ENCODE results near the gene PNKP. TPM values are rescaled to one million over a fixed set of nuclear protein-coding genes. Genes with fewer than 3 reads are reported as not detected.
A peak's percentile ranks its signal among the peaks of the same experiment; 100 is the strongest.

PNKP gene
- total and polyA plus RNA-seq, 3 experiments from 2014 or later: 28.4 to 98.7 (median 91.6) TPM

GRCh38 chr19:49869009-49869483 is 1.7 kb upstream of the PNKP start:
- peak in 1 of 5 donors; percentile 23 for DNase-seq
- Mint-ChIP-seq H3K27me3 (peaks cover 0 to 4% of the 10 kb centered on the region in 2 donors), H3K4me1 (peaks cover 22 to 35% (median 30%) of the 10 kb centered on the region in 3 donors), H3K27ac (peak overlapping the region in 1 of 8 donors; percentile 99), H3K36me3 (peaks cover 0 to 27% (median 2%) of the 10 kb centered on the region in 3 donors), H3K9me3 (peaks cover 0 to 3% (median 0%) of the 10 kb centered on the region in 5 donors), H3K4me3 (peak overlapping the region in 1 of 7 donors; percentile 97)
- ChIA-PET POLR2A (interaction anchor here (0.7 to 1.7 kb wide), 10 partner anchors 8 to 229 kb away, joined by 3 to 17 read pairs (median 4); partner anchors contain the start of genes AKT1S1, AP2A1, ATF5 and MED25), CTCF (interaction anchor here (0.6 to 1.8 kb wide), 5 partner anchors 21 to 396 kb away, joined by 3 to 6 read pairs (median 3); partner anchors contain the start of gene AP2A1)
- no peaks in the 10 kb centered on the region for H3K27me3 ChIP-seq (ENCODE audit: insufficient read depth, low read length, poor library complexity, severe bottlenecking)
- peaks cover 47% of the 10 kb centered on the region for H3K4me1 ChIP-seq (ENCODE audit: insufficient read depth, low read length)
- no peaks in the 10 kb centered on the region for H3K9me3 ChIP-seq (ENCODE audit: low read length)
- H3K4me3 ChIP-seq (ENCODE audit: low read length): peak overlapping the region; percentile 73
- peak overlapping the region; percentile 71 for H3K27ac ChIP-seq (ENCODE audit: low read depth, low read length)
- peaks cover 7% of the 10 kb centered on the region for H3K36me3 ChIP-seq (ENCODE audit: insufficient read depth, low read length)

GRCh38 chr19:49864890-49865289 is 2.5 kb downstream of the PNKP start:
- H3K4me3 Mint-ChIP-seq: peak overlapping the region in 1 of 7 donors; percentile 13
- peaks cover 14 to 33% (median 22%) of the 10 kb centered on the region in 3 donors for H3K4me1 Mint-ChIP-seq
- peaks cover 0 to 4% of the 10 kb centered on the region in 2 donors for H3K27me3 Mint-ChIP-seq
- Histone ChIP-seq H3K27ac (ENCODE audit: low read depth, low read length) (no peak overlapping the region), H3K4me3 (ENCODE audit: low read length) (no peak overlapping the region), H3K9me3 (ENCODE audit: low read length) (no peaks in the 10 kb centered on the region), H3K27me3 (ENCODE audit: insufficient read depth, low read length, poor library complexity, severe bottlenecking) (no peaks in the 10 kb centered on the region), H3K36me3 (ENCODE audit: insufficient read depth, low read length) (peaks cover 11% of the 10 kb centered on the region), H3K4me1 (ENCODE audit: insufficient read depth, low read length) (peaks cover 36% of the 10 kb centered on the region)
- H3K9me3 Mint-ChIP-seq: peaks cover 0 to 3% (median 0%) of the 10 kb centered on the region in 5 donors
- peak in 1 of 5 donors; percentile 49 for DNase-seq
- ChIA-PET CTCF (interaction anchor here (1.0 to 1.6 kb wide), 2 partner anchors 15 to 17 kb away, joined by 3 to 5 read pairs; no protein-coding TSS in a partner anchor), POLR2A (interaction anchor here (0.7 kb wide), 1 partner anchor 240 kb away, joined by 10 read pairs; no protein-coding TSS in a partner anchor)
- peaks cover 0 to 50% (median 5%) of the 10 kb centered on the region in 3 donors for H3K36me3 Mint-ChIP-seq
- peak overlapping the region in 2 of 8 donors; percentile 11 to 57 for H3K27ac Mint-ChIP-seq

- Mint-ChIP-seq H3K4me1 (peaks cover 14 to 33% (median 22%) of the 10 kb centered on the region in 3 donors), H3K9me3 (peaks cover 0 to 3% (median 0%) of the 10 kb centered on the region in 5 donors), H3K27ac (peak overlapping the region in 3 of 8 donors; percentile 38 to 80 (median 65)), H3K27me3 (peaks cover 0 to 4% of the 10 kb centered on the region in 2 donors), H3K36me3 (peaks cover 0 to 54% (median 5%) of the 10 kb centered on the region in 3 donors), H3K4me3 (no peak overlapping the region)
- Histone ChIP-seq H3K4me3 (ENCODE audit: low read length) (no peak overlapping the region), H3K9me3 (ENCODE audit: low read length) (no peaks in the 10 kb centered on the region), H3K4me1 (ENCODE audit: insufficient read depth, low read length) (peaks cover 33% of the 10 kb centered on the region), H3K27ac (ENCODE audit: low read depth, low read length) (no peak overlapping the region), H3K36me3 (ENCODE audit: insufficient read depth, low read length) (peaks cover 11% of the 10 kb centered on the region), H3K27me3 (ENCODE audit: insufficient read depth, low read length, poor library complexity, severe bottlenecking) (no peaks in the 10 kb centered on the region)
- CTCF ChIA-PET: no interaction called here
- POLR2A ChIA-PET: interaction anchor here (1.1 to 1.3 kb wide), 2 partner anchors 11 to 13 kb away, joined by 5 to 9 read pairs; no protein-coding TSS in a partner anchor
- no peak for DNase-seq
These were observed 3.4 kb downstream of the PNKP start for GRCh38 chr19:49863935-49864320.

GRCh38 chr19:49863254-49863934 is 4.0 kb downstream of the PNKP start:
- Mint-ChIP-seq H3K4me3 (peak overlapping the region in 3 of 7 donors; percentile 23 to 67 (median 64)), H3K9me3 (peaks cover 0 to 3% (median 0%) of the 10 kb centered on the region in 5 donors), H3K27me3 (peaks cover 0 to 4% of the 10 kb centered on the region in 2 donors), H3K36me3 (peaks cover 0 to 60% (median 5%) of the 10 kb centered on the region in 3 donors), H3K27ac (peak overlapping the region in 2 of 8 donors; percentile 64 to 80), H3K4me1 (peaks cover 14 to 31% (median 22%) of the 10 kb centered on the region in 3 donors)
- CTCF ChIA-PET: no interaction called here
- H3K27me3 ChIP-seq (ENCODE audit: insufficient read depth, low read length, poor library complexity, severe bottlenecking): no peaks in the 10 kb centered on the region
- H3K36me3 ChIP-seq (ENCODE audit: insufficient read depth, low read length): peaks cover 11% of the 10 kb centered on the region
- POLR2A ChIA-PET: interaction anchor here (1.1 to 1.3 kb wide), 2 partner anchors 10 to 13 kb away, joined by 5 to 9 read pairs; no protein-coding TSS in a partner anchor
- peaks cover 27% of the 10 kb centered on the region for H3K4me1 ChIP-seq (ENCODE audit: insufficient read depth, low read length)
- no peaks in the 10 kb centered on the region for H3K9me3 ChIP-seq (ENCODE audit: low read length)
- no peak overlapping the region for H3K4me3 ChIP-seq (ENCODE audit: low read length)
- no peak overlapping the region for H3K27ac ChIP-seq (ENCODE audit: low read depth, low read length)
- no peak for DNase-seq

GRCh38 chr19:49862391-49863253 is 4.8 kb downstream of the PNKP start:
- Histone ChIP-seq H3K9me3 (ENCODE audit: low read length) (no peaks in the 10 kb centered on the region), H3K4me3 (ENCODE audit: low read length) (no peak overlapping the region), H3K4me1 (ENCODE audit: insufficient read depth, low read length) (peaks cover 20% of the 10 kb centered on the region), H3K36me3 (ENCODE audit: insufficient read depth, low read length) (peaks cover 11% of the 10 kb centered on the region), H3K27ac (ENCODE audit: low read depth, low read length) (no peak overlapping the region), H3K27me3 (ENCODE audit: insufficient read depth, low read length, poor library complexity, severe bottlenecking) (no peaks in the 10 kb centered on the region)
- H3K36me3 Mint-ChIP-seq: peaks cover 0 to 64% (median 5%) of the 10 kb centered on the region in 3 donors
- H3K9me3 Mint-ChIP-seq: no peaks in the 10 kb centered on the region
- H3K27me3 Mint-ChIP-seq: peaks cover 0 to 2% of the 10 kb centered on the region in 2 donors
- peak overlapping the region in 1 of 8 donors; percentile 64 for H3K27ac Mint-ChIP-seq
- H3K4me1 Mint-ChIP-seq: peaks cover 14 to 30% (median 22%) of the 10 kb centered on the region in 3 donors
- ChIA-PET POLR2A (no interaction called here), CTCF (no interaction called here)
- peak overlapping the region in 1 of 7 donors; percentile 64 for H3K4me3 Mint-ChIP-seq
- no peak for DNase-seq

GRCh38 chr19:49861541-49862378 is 5.6 kb downstream of the PNKP start:
- no peaks in the 10 kb centered on the region for H3K27me3 ChIP-seq (ENCODE audit: insufficient read depth, low read length, poor library complexity, severe bottlenecking)
- peaks cover 0 to 67% (median 5%) of the 10 kb centered on the region in 3 donors for H3K36me3 Mint-ChIP-seq
- no peak overlapping the region for H3K27ac Mint-ChIP-seq
- no peak overlapping the region for H3K4me3 ChIP-seq (ENCODE audit: low read length)
- no peaks in the 10 kb centered on the region for H3K9me3 Mint-ChIP-seq
- H3K36me3 ChIP-seq (ENCODE audit: insufficient read depth, low read length): peaks cover 11% of the 10 kb centered on the region
- CTCF ChIA-PET: no interaction called here
- H3K27ac ChIP-seq (ENCODE audit: low read depth, low read length): no peak overlapping the region
- peaks cover 16% of the 10 kb centered on the region for H3K4me1 ChIP-seq (ENCODE audit: insufficient read depth, low read length)
- no peaks in the 10 kb centered on the region for H3K27me3 Mint-ChIP-seq
- POLR2A ChIA-PET: interaction anchor here (0.6 kb wide), 1 partner anchor 43 kb away, joined by 3 read pairs; no protein-coding TSS in a partner anchor
- H3K9me3 ChIP-seq (ENCODE audit: low read length): no peaks in the 10 kb centered on the region
- peak overlapping the region in 1 of 7 donors; percentile 56 for H3K4me3 Mint-ChIP-seq
- DNase-seq: no peak
- peaks cover 14 to 26% (median 16%) of the 10 kb centered on the region in 3 donors for H3K4me1 Mint-ChIP-seq

- Mint-ChIP-seq H3K9me3 (no peaks in the 10 kb centered on the region), H3K4me1 (peaks cover 9 to 19% (median 14%) of the 10 kb centered on the region in 3 donors), H3K36me3 (peaks cover 0 to 68% (median 5%) of the 10 kb centered on the region in 3 donors), H3K27me3 (no peaks in the 10 kb centered on the region), H3K27ac (no peak overlapping the region), H3K4me3 (no peak overlapping the region)
- Histone ChIP-seq H3K27ac (ENCODE audit: low read depth, low read length) (no peak overlapping the region), H3K36me3 (ENCODE audit: insufficient read depth, low read length) (peaks cover 11% of the 10 kb centered on the region), H3K9me3 (ENCODE audit: low read length) (no peaks in the 10 kb centered on the region), H3K4me1 (ENCODE audit: insufficient read depth, low read length) (peaks cover 10% of the 10 kb centered on the region), H3K27me3 (ENCODE audit: insufficient read depth, low read length, poor library complexity, severe bottlenecking) (no peaks in the 10 kb centered on the region), H3K4me3 (ENCODE audit: low read length) (no peak overlapping the region)
- ChIA-PET CTCF (no interaction called here), POLR2A (no interaction called here)
- no peak for DNase-seq
These were observed 6.3 kb downstream of the PNKP start for GRCh38 chr19:49861107-49861506.
